Measurements from ENCODE around the gene TSR2. TPM values are rescaled to one million over a fixed set of nuclear protein-coding genes. Genes with fewer than 3 reads are reported as not detected.

The TSR2 gene
- 13.0 TPM for total RNA-seq

- DNase-seq (ENCODE audit: low spot score in 2 of 2) = peak; percentile 49 to 61
- FAIRE-seq = no peak
These were observed at the start of gene TSR2 for GRCh38 chrX:54439960-54440871. TSR2 (plus strand) TSS chrX:54440404; CDS start chrX:54440422, 18 bp downstream.

- no peak for FAIRE-seq
These were observed 43.1 kb upstream of the TSR2 start for GRCh38 chrX:54397113-54397512.

GRCh38 chrX:54407266-54407665 is 32.9 kb upstream of the TSR2 start:
- DNase-seq (ENCODE audit: low spot score in 2 of 2) (no peak), FAIRE-seq (no peak)

More at GRCh38 chrX:54397113-54397512, 43.1 kb upstream of the TSR2 start:
- no peak for DNase-seq (ENCODE audit: low spot score in 2 of 2)

- no peak for DNase-seq (ENCODE audit: low spot score in 2 of 2)
- no peak for FAIRE-seq
These were observed 28.5 kb upstream of the TSR2 start for GRCh38 chrX:54411732-54412131.

GRCh38 chrX:54413753-54414152 is 26.5 kb upstream of the TSR2 start:
- DNase-seq (ENCODE audit: low spot score in 2 of 2) (no peak), FAIRE-seq (no peak)

- DNase-seq (ENCODE audit: low spot score in 2 of 2) (no peak), FAIRE-seq (no peak)
These were observed 24.5 kb upstream of the TSR2 start for GRCh38 chrX:54415534-54416350.

GRCh38 chrX:54416965-54417364 is 23.2 kb upstream of the TSR2 start:
- FAIRE-seq (no peak), DNase-seq (ENCODE audit: low spot score in 2 of 2) (no peak)

- no peak for FAIRE-seq
- DNase-seq (ENCODE audit: low spot score in 2 of 2) = no peak
These were observed 20.5 kb upstream of the TSR2 start for GRCh38 chrX:54419559-54420302.

GRCh38 chrX:54422168-54422567 is 18.0 kb upstream of the TSR2 start:
- no peak for FAIRE-seq
- DNase-seq (ENCODE audit: low spot score in 2 of 2) = no peak

GRCh38 chrX:54423161-54423888 is 16.9 kb upstream of the TSR2 start:
- DNase-seq (ENCODE audit: low spot score in 2 of 2) (no peak), FAIRE-seq (no peak)

GRCh38 chrX:54427837-54428424 is 12.3 kb upstream of the TSR2 start:
- FAIRE-seq = no peak
- DNase-seq (ENCODE audit: low spot score in 2 of 2) = no peak

- FAIRE-seq (no peak), DNase-seq (ENCODE audit: low spot score in 2 of 2) (no peak)
These were observed 9.7 kb upstream of the TSR2 start for GRCh38 chrX:54430519-54430918.

GRCh38 chrX:54435121-54435520 is 5.1 kb upstream of the TSR2 start:
- DNase-seq (ENCODE audit: low spot score in 2 of 2) (no peak), FAIRE-seq (no peak)

GRCh38 chrX:54442790-54443189 is 2.6 kb downstream of the TSR2 start:
- DNase-seq (ENCODE audit: low spot score in 2 of 2) (no peak), FAIRE-seq (no peak)

GRCh38 chrX:54444752-54445151 is 4.5 kb downstream of the TSR2 start:
- no peak for DNase-seq (ENCODE audit: low spot score in 2 of 2)
- no peak for FAIRE-seq

GRCh38 chrX:54446084-54446483 is 5.9 kb downstream of the TSR2 start:
- no peak for DNase-seq (ENCODE audit: low spot score in 2 of 2)
- no peak for FAIRE-seq

- no peak for FAIRE-seq
- DNase-seq (ENCODE audit: low spot score in 2 of 2) = no peak
These were observed 7.3 kb downstream of the TSR2 start for GRCh38 chrX:54447461-54447860.

- DNase-seq (ENCODE audit: low spot score in 2 of 2) (no peak), FAIRE-seq (no peak)
These were observed 9.7 kb downstream of the TSR2 start for GRCh38 chrX:54449929-54450328.

- no peak for DNase-seq (ENCODE audit: low spot score in 2 of 2)
- FAIRE-seq = no peak
These were observed 12.7 kb downstream of the TSR2 start for GRCh38 chrX:54452920-54453319.
